Measurements from ENCODE around the gene CHAMP1. TPM values are rescaled to one million over a fixed set of nuclear protein-coding genes. Genes with fewer than 3 reads are reported as not detected.

Gene CHAMP1, protein sequence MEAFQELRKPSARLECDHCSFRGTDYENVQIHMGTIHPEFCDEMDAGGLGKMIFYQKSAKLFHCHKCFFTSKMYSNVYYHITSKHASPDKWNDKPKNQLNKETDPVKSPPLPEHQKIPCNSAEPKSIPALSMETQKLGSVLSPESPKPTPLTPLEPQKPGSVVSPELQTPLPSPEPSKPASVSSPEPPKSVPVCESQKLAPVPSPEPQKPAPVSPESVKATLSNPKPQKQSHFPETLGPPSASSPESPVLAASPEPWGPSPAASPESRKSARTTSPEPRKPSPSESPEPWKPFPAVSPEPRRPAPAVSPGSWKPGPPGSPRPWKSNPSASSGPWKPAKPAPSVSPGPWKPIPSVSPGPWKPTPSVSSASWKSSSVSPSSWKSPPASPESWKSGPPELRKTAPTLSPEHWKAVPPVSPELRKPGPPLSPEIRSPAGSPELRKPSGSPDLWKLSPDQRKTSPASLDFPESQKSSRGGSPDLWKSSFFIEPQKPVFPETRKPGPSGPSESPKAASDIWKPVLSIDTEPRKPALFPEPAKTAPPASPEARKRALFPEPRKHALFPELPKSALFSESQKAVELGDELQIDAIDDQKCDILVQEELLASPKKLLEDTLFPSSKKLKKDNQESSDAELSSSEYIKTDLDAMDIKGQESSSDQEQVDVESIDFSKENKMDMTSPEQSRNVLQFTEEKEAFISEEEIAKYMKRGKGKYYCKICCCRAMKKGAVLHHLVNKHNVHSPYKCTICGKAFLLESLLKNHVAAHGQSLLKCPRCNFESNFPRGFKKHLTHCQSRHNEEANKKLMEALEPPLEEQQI
- 12.6 TPM for total RNA-seq

DNA sequence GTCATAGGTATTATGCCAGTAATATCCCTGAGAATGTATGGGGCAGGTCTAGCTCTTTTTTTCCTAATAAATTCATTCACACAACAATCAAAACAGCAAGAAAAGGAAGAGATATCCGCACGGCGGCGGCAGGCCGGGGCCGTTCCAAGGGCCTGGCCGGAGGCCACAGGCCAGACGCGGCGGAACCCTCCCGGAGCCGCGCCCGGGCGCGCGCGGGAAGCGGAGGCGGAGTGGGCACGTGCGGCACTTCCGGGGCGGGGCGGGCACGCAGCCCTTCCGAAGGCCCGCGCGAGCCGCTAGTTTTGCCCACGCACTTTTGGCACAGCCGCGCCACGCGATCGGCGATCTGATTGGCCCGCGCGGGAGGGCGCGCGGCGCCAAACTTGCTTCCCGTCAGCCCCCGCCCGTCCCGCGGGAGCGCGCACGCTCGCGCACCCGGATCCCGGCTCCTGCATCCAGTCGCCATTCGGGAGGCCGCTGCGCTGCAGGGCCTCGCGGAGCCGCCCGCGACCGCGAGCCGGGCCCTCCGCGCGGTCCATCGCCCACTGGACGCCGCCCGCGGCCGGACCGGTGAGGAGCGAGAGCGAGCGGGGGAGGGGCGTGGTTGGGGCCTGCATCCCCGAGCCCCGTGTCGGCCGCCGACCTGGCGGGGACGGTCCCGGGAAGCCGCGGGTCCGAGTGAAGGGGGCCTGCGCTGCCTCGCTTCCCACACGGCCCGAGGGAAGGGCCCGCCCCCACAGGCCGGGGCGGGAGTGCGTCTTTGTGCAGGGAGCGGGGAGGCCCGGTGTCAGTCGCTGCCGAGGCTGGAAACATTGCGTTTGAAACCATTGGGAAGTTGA lies at the start of gene CHAMP1:
TSS of gene CHAMP1 (plus strand) at position 430 of the 839 bp plus-strand sequence. CDS start 9,340 bp downstream, outside the sequence.

DNA sequence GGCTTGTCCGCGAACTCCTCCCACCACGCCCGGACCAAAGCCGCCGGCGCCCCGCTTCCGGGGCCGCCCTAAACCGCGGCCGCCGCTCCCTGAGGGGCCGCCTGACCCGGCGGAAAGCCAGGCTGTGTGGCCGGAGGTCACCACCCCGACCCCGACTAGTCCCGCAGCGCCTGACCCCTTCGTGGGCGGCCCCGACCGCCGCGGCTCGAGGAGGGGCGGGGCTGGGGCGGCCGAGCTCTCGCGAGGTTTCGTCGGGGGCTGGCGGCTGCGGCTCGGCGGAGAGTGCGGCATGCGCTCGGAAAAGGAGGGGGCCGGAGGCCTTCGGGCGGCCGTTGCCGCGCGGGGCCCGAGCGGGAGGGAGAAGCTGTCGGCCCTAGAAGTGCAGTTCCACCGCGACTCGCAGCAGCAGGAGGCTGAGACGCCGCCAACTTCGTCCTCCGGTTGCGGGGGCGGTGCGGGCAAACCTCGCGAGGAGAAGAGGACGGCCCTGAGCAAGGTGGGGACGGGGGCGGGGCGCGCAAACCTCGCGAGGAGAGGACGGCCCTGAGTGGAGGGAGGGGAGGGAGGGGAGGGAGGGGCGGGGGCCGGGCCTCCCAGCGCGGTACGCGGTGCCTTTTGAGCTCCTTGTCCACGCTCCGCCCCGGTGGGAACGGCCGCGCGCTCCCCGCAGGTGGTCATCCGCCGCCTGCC lies 32.8 kb upstream of the CHAMP1 start, which contains the start of gene UPF3A:
TSS of gene UPF3A (plus strand) at position 251 of the 690 bp plus-strand sequence. CDS start at position 290, 39 bp downstream.

Small RNA genes lying within 50 kb of the gene (small RNA-seq; reads per million reads assigned to genes)
- gene MIR4502 (ENCODE audit: low replicate concordance) = not detected

Other genes with a start within 250 kb of the CHAMP1 start
- 20.5 TPM for gene RASA3, start 181.9 kb upstream of the CHAMP1 start, total RNA-seq
- not detected for gene CFAP97D2, start 135.2 kb upstream of the CHAMP1 start, total RNA-seq
- gene CDC16, start 79.6 kb upstream of the CHAMP1 start, total RNA-seq = 83.1 TPM
- gene UPF3A, start 32.9 kb upstream of the CHAMP1 start, total RNA-seq = 58.9 TPM

Data from metanephros (tissue), 2 donors.